ENCODE results near the gene CYFIP1. TPM values are rescaled to one million over a fixed set of nuclear protein-coding genes. Genes with fewer than 3 reads are reported as not detected.

CYFIP1 gene
- total and polyA plus RNA-seq, 9 of the 15 experiments (the other 6 are each of a cell fraction or from before 2014, with no cell fraction given), result 3.8 to 59.8 (median 28.3) TPM

GRCh38 chr15:22890296-22890695 lies 89.9 kb downstream of the CYFIP1 start:
- no peaks in the 10 kb centered on the region for H3K79me2 ChIP-seq (ENCODE audit: control insufficient read depth, insufficient read depth, low read length)
- BruUV-seq (replicated peaks), result no TSS peak
- FAIRE-seq (no peak), DNase-seq (ENCODE audit: extremely low read depth in 1 of 4, low spot score in 3 of 4) (no peak), ATAC-seq (no peak)
- H3K36me3 ChIP-seq (ENCODE audit: control insufficient read depth, insufficient read depth, low read length), result peaks cover 7% of the 10 kb centered on the region; the same call in 2 of the 3 replicates
- CTCF ChIA-PET (ENCODE audit: low intra/inter-chr PET ratio), result no interaction called here
- no peak overlapping the region for H3K4me2 ChIP-seq (ENCODE audit: insufficient read depth, low read length)
- H3K9me1 ChIP-seq (ENCODE audit: control insufficient read depth, insufficient read depth, low read length), result no peaks in the 10 kb centered on the region
- POLR2A ChIA-PET, result no interaction called here
- no peaks in the 10 kb centered on the region for H3K9me3 ChIP-seq (replicated peaks; ENCODE audit: control insufficient read depth, insufficient read depth, low read depth, low read length)
- H3K27me3 ChIP-seq (ENCODE audit: control insufficient read depth in 2 of 2, insufficient read depth in 2 of 2, low read length in 2 of 2), result no peaks in the 10 kb centered on the region
- no peak for TF ChIP-seq ZNF274 (IDR thresholded peaks at IDR 0.05; ENCODE audit: borderline replicate concordance, low read depth, low read length)
- H2AFZ ChIP-seq (ENCODE audit: low read depth, low read length), result no peak overlapping the region
- peaks cover 15 to 35% of the 10 kb centered on the region in 2 experiments; a peak in 4 of 5 replicates for H3K4me1 ChIP-seq (replicated peaks in 1 of 2; ENCODE audit: control insufficient read depth in 2 of 2, insufficient read depth in 2 of 2, low read length in 2 of 2)
- H3K27ac ChIP-seq (ENCODE audit: extremely low read depth, low read depth, low read length), result no peak overlapping the region
- H4K20me1 ChIP-seq (replicated peaks; ENCODE audit: control insufficient read depth, insufficient read depth, low read length), result no peaks in the 10 kb centered on the region
- in situ Hi-C loops (cut with MboI) (no loop called here), intact Hi-C loops (cut with micrococcal nuclease) (no loop called here)
- H3K9ac ChIP-seq (ENCODE audit: insufficient read depth in 1 of 2, low read depth in 2 of 2, low read length in 2 of 2), result no peak overlapping the region
- no peak overlapping the region for H3K4me3 ChIP-seq
- WGBS (ENCODE audit: insufficient coverage, low coverage, missing lambda C conversion rate), result 81% methylated on average over 4 of the region's 11 CpGs

- WGBS (ENCODE audit: insufficient coverage, low coverage, missing lambda C conversion rate), result 85% methylated on average over 14 of the region's 14 CpGs
- no peak for TF ChIP-seq NCOA6 (IDR thresholded peaks at IDR 0.05)
- TF ChIP-seq DPF2 (IDR thresholded peaks at IDR 0.05), result no peak
- TF ChIP-seq ZNF75A (CRISPR knock-in tag; IDR thresholded peaks at IDR 0.05), result no peak
- TF ChIP-seq ZNF197 (CRISPR knock-in tag; IDR thresholded peaks at IDR 0.05; ENCODE audit: low read depth), result no peak
Observed at GRCh38 chr15:22889146-22889818, 90.9 kb downstream of the CYFIP1 start.

More at GRCh38 chr15:22889146-22889818, 90.9 kb downstream of the CYFIP1 start:
- Histone ChIP-seq H3K27ac (ENCODE audit: extremely low read depth, low read depth, low read length) (no peak overlapping the region), H3K79me2 (ENCODE audit: control insufficient read depth, insufficient read depth, low read length) (no peaks in the 10 kb centered on the region), H3K4me3 (no peak overlapping the region), H4K20me1 (replicated peaks; ENCODE audit: control insufficient read depth, insufficient read depth, low read length) (no peaks in the 10 kb centered on the region), H3K36me3 (ENCODE audit: control insufficient read depth, insufficient read depth, low read length) (peaks cover 7% of the 10 kb centered on the region; the same call in 2 of the 3 replicates), H3K9ac (ENCODE audit: insufficient read depth in 1 of 2, low read depth in 2 of 2, low read length in 2 of 2) (no peak overlapping the region), H3K4me2 (ENCODE audit: insufficient read depth, low read length) (no peak overlapping the region), H3K27me3 (ENCODE audit: control insufficient read depth in 2 of 2, insufficient read depth in 2 of 2, low read length in 2 of 2) (no peaks in the 10 kb centered on the region), H3K9me3 (replicated peaks; ENCODE audit: control insufficient read depth, insufficient read depth, low read depth, low read length) (no peaks in the 10 kb centered on the region), H3K4me1 (replicated peaks in 1 of 2; ENCODE audit: control insufficient read depth in 2 of 2, insufficient read depth in 2 of 2, low read length in 2 of 2) (peaks cover 15 to 35% of the 10 kb centered on the region in 2 experiments; a peak in 4 of 5 replicates), H2AFZ (ENCODE audit: low read depth, low read length) (no peak overlapping the region), H3K9me1 (ENCODE audit: control insufficient read depth, insufficient read depth, low read length) (no peaks in the 10 kb centered on the region)
- intact Hi-C loops (cut with micrococcal nuclease) (no loop called here), in situ Hi-C loops (cut with MboI) (no loop called here)
- CTCF ChIA-PET (ENCODE audit: low intra/inter-chr PET ratio), result interaction anchor here (0.6 kb wide), 1 partner anchor 151 kb away, joined by 3 read pairs; no protein-coding TSS in a partner anchor
- no TSS peak for BruUV-seq (replicated peaks)
- DNase-seq (ENCODE audit: extremely low read depth in 1 of 4, low spot score in 3 of 4) (no peak), ATAC-seq (no peak), FAIRE-seq (no peak)
- POLR2A ChIA-PET, result no interaction called here

Measured in K562 (cell line).